Hematopoietic multipotent progenitor cell treated with erythropoietin and hydrocortisone succinate and interleukin-3 and kit ligand, for 15 days (in vitro differentiated cells): ENCODE measurements around the gene TMA7B.
A peak's percentile ranks its signal among the peaks of the same experiment; 100 is the strongest.

Experiments used
- DNase-seq: peaks from one replicate; pipeline ENCODE4 v3.0.0-alpha.2; 2015; ENCODE audit warnings: low spot score

The TMA7B gene

GRCh38 chr22:40001800-40002577 is 41.8 kb downstream of the TMA7B start:
- DNase-seq: no peak

GRCh38 chr22:40002935-40003715 is 42.9 kb downstream of the TMA7B start:
- no peak for DNase-seq

- no peak for DNase-seq
Measured at GRCh38 chr22:40004836-40005235, 44.6 kb downstream of the TMA7B start.

GRCh38 chr22:40006641-40007040 is 46.4 kb downstream of the TMA7B start:
- no peak for DNase-seq

GRCh38 chr22:40007853-40008710 is 47.9 kb downstream of the TMA7B start:
- no peak for DNase-seq

- DNase-seq: no peak
Measured at GRCh38 chr22:40008726-40009291, 48.6 kb downstream of the TMA7B start.

- DNase-seq: peak; percentile 29
Measured at GRCh38 chr22:40009292-40009774, 49.1 kb downstream of the TMA7B start.

GRCh38 chr22:40009951-40010671 is 49.9 kb downstream of the TMA7B start:
- no peak for DNase-seq

GRCh38 chr22:40010746-40011145 is 50.5 kb downstream of the TMA7B start:
- no peak for DNase-seq
